ENCODE results near the gene C14orf132. TPM values are rescaled to one million over a fixed set of nuclear protein-coding genes. Genes with fewer than 3 reads are reported as not detected.

Gene C14orf132
- total RNA-seq, 4 donors from 2014 or later, result 2.4 to 9.5 (median 4.3) TPM

- no peak for TF ChIP-seq CTCF (IDR thresholded peaks at IDR 0.05; ENCODE audit: low read depth)
Measured at GRCh38 chr14:96129128-96129736, 90.1 kb downstream of the C14orf132 start.

GRCh38 chr14:96130391-96130790, 91.2 kb downstream of the C14orf132 start:
- TF ChIP-seq CTCF (IDR thresholded peaks at IDR 0.05; ENCODE audit: low read depth), result no peak

- no peak for TF ChIP-seq CTCF (IDR thresholded peaks at IDR 0.05; ENCODE audit: low read depth)
Measured at GRCh38 chr14:96130854-96131253, 91.7 kb downstream of the C14orf132 start.

GRCh38 chr14:96131836-96132235, 92.7 kb downstream of the C14orf132 start:
- TF ChIP-seq CTCF (IDR thresholded peaks at IDR 0.05; ENCODE audit: low read depth), result no peak

- TF ChIP-seq CTCF (IDR thresholded peaks at IDR 0.05; ENCODE audit: low read depth), result no peak
Measured at GRCh38 chr14:96134508-96134907, 95.3 kb downstream of the C14orf132 start.

GRCh38 chr14:96135285-96135684, 96.1 kb downstream of the C14orf132 start:
- no peak for TF ChIP-seq CTCF (IDR thresholded peaks at IDR 0.05; ENCODE audit: low read depth)

- no peak for TF ChIP-seq CTCF (IDR thresholded peaks at IDR 0.05; ENCODE audit: low read depth)
Measured at GRCh38 chr14:96136371-96137005, 97.3 kb downstream of the C14orf132 start.

All from subcutaneous adipose tissue (tissue), 4 donors.